OCI-LY3 (cell line): ENCODE results near the gene FSCN2.

Experiments used
- CTCF ChIP-seq: fragments of 200-600, 300-600 bp; sonication (generic); IDR thresholded peaks from 2 replicates; pipeline ENCODE4 v1.5.1; 2014; ENCODE audit warnings: antibody characterized with exemption, low read length, low read depth
- EZH2phosphoT487 ChIP-seq: fragments of 200-600 bp; shearing (Covaris generic); IDR thresholded peaks from 2 replicates; pipeline ENCODE4 v1.6.1; 2018; ENCODE audit warnings: antibody characterized with exemption, mixed run types, low read depth

DNA sequence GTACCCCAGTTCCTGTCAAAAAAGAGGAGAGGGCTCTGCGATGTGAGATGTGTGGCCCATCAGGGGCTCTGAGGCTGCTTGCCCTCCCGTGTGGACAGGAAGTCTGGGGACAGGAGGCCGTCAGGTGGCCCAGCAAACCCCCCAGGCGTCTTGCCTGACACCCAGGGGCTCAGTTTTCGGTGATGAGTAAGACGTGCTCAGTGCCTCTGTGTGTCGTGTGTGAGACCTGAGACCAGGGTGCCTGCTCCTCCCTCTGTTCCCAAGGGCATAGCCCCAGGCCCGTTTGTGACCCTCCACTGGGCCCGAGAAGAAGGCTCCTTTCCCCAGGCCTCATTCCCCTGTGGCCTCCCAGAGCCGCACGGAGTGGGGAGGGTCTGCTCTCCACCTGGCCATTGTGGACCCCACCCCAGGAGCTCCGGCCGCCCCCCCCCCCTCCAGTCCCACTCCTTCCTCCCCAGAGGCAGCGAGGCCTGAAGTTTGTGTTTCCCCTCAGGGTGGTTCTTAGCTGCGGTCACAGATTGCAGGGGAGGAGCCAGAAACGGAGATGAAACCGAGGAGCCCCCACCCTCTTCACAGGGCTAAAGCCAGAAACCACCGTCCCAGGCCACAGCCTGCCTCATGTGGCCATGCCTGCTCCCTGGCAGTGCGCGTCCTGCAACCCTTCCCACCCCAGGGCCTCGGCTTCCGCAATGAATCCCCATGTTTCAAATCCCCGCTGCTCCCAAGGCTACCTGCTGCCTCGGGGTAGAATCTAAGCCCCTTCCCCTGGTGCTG lies 10.7 kb upstream of the FSCN2 start:
- no peak for TF ChIP-seq CTCF
- TF ChIP-seq EZH2phosphoT487, result no peak
